Endothelial cell of umbilical vein (primary cell): ENCODE measurements around the gene ARMH4. TPM values are rescaled to one million over a fixed set of nuclear protein-coding genes. Genes with fewer than 3 reads are reported as not detected.

Experiments
- BruUV-seq: library from RNA; stranded (reverse); fragments of 400-500 nt; replicated peaks from 2 replicates; lab custom pipeline; 2021; lab: Mats Ljungman, UMichigan
- CTCF ChIA-PET: fragments of 300-600, 350-600 bp; sonication (Branson Sonifier 250); formaldehyde crosslinking; loops from one replicate; lab custom pipeline; 2021; ENCODE audit warnings: antibody characterized with exemption, inconsistent platforms; lab: Charles Lee
- POLR2A ChIA-PET: fragments of 300-600, 350-600 bp; sonication (Branson Sonifier 250); formaldehyde crosslinking; loops from one replicate; lab custom pipeline; 2021; ENCODE audit warnings: antibody characterized with exemption, inconsistent platforms; lab: Charles Lee
- DNase-seq: peaks from one replicate; pipeline ENCODE4 v3.0.0-alpha.2; 2011; ENCODE audit warnings: low read depth, low spot score
- FAIRE-seq: peaks from 2 replicates; lab custom pipeline; 2011; peaks lifted over from hg19 to GRCh38; lab: Jason Lieb, UNC
- H2AFZ ChIP-seq: 2 replicates; pipeline ENCODE4 v1.6.0; 2012; ENCODE audit warnings: low read depth, low read length, control low read depth, inconsistent platforms
- H3K27ac ChIP-seq: 2 replicates; pipeline ENCODE4 v1.5.1; 2011; ENCODE audit warnings: low read depth, mild to moderate bottlenecking, control low read depth, low read length, moderate library complexity; ENCODE audit not compliant: insufficient read depth
- H3K27me3 ChIP-seq, 2 experiments: 2 replicates each; pipeline versions ENCODE4 v1.6.0 to v1.6.1; 2011; ENCODE audit warnings: low read length in 2 of 2, mixed read lengths in 1 of 2; ENCODE audit not compliant: control insufficient read depth in 2 of 2, insufficient read depth in 2 of 2
- H3K36me3 ChIP-seq, 2 experiments: 2 replicates in 1 of 2; 3 replicates in 1 of 2; pipeline ENCODE4 v1.5.1; 2011; ENCODE audit warnings: low read length in 2 of 2, mild to moderate bottlenecking in 1 of 2, moderate library complexity in 1 of 2; ENCODE audit not compliant: control insufficient read depth in 2 of 2, insufficient read depth in 2 of 2; ENCODE audit errors: extremely low read depth in 1 of 2
- H3K4me1 ChIP-seq: 3 replicates; pipeline ENCODE4 v1.5.1; 2011; ENCODE audit warnings: mild to moderate bottlenecking, low read length; ENCODE audit not compliant: control insufficient read depth, insufficient read depth; ENCODE audit errors: extremely low read depth
- H3K4me2 ChIP-seq: 2 replicates; pipeline ENCODE4 v1.6.1; 2011; ENCODE audit warnings: low read length, control low read depth, mixed read lengths; ENCODE audit not compliant: insufficient read depth
- H3K4me3 ChIP-seq, 3 experiments: fragments of 200-600 bp in 1 of 3; sonication (generic), shearing (Covaris generic) in 1 of 3; replicated peaks in 1 of 3; 2 replicates each; pipeline ENCODE4 v1.5.1; 2011 to 2016; ENCODE audit warnings: control low read depth in 3 of 3, low read length in 3 of 3, mild to moderate bottlenecking in 2 of 3, inconsistent platforms in 1 of 3, low read depth in 1 of 3, moderate library complexity in 1 of 3; ENCODE audit not compliant: insufficient read depth in 1 of 3
- H3K79me2 ChIP-seq: 2 replicates; pipeline ENCODE4 v1.6.0; 2012; ENCODE audit warnings: low read length, inconsistent platforms; ENCODE audit not compliant: control insufficient read depth, insufficient read depth
- H3K9ac ChIP-seq: replicated peaks from 2 replicates; pipeline ENCODE3; 2011; ENCODE audit warnings: low read length, control low read depth; ENCODE audit not compliant: insufficient read depth; ENCODE audit errors: extremely low read depth
- H3K9me1 ChIP-seq: replicated peaks from 3 replicates; pipeline ENCODE4 v1.6.0; 2011; ENCODE audit warnings: mild to moderate bottlenecking, low read length; ENCODE audit not compliant: control insufficient read depth, insufficient read depth; ENCODE audit errors: extremely low read depth
- H3K9me3 ChIP-seq: replicated peaks from 2 replicates; pipeline ENCODE4 v1.5.1; 2012; ENCODE audit warnings: low read length, inconsistent platforms; ENCODE audit not compliant: control insufficient read depth, insufficient read depth
- H4K20me1 ChIP-seq: replicated peaks from 2 replicates; pipeline ENCODE3; 2011; ENCODE audit warnings: mild to moderate bottlenecking, low read length; ENCODE audit not compliant: control insufficient read depth, insufficient read depth; ENCODE audit errors: extremely low read depth
- EZH2 ChIP-seq: IDR thresholded peaks from 2 replicates; pipeline ENCODE4 v1.6.1; 2012; ENCODE audit warnings: borderline replicate concordance, low read depth, mild to moderate bottlenecking, moderate library complexity, low read length, inconsistent platforms; ENCODE audit not compliant: severe bottlenecking
- FOS ChIP-seq: IDR thresholded peaks from 2 replicates; pipeline ENCODE4 v1.6.1; 2011; ENCODE audit warnings: mild to moderate bottlenecking, low read length, moderate library complexity, borderline replicate concordance; ENCODE audit not compliant: insufficient read depth
- GATA2 ChIP-seq: IDR thresholded peaks from 2 replicates; pipeline ENCODE4 v1.7.0; 2011; ENCODE audit warnings: low read depth, mild to moderate bottlenecking, moderate library complexity, mixed read lengths, low read length; ENCODE audit not compliant: insufficient read length, insufficient read depth
- JUN ChIP-seq: IDR thresholded peaks from 2 replicates; pipeline ENCODE4 v1.6.1; 2011; ENCODE audit warnings: borderline replicate concordance, low read depth; ENCODE audit not compliant: insufficient read length, insufficient read depth
- MYC ChIP-seq: IDR thresholded peaks from one replicate; pipeline ENCODE4 v1.6.1; 2011; ENCODE audit warnings: mild to moderate bottlenecking, low read depth, low read length
- POLR2A ChIP-seq: IDR thresholded peaks from 2 replicates; pipeline ENCODE4 v1.6.1; 2012; ENCODE audit warnings: low read depth, mild to moderate bottlenecking, control low read depth, low read length
- POLR2AphosphoS5 ChIP-seq: IDR thresholded peaks from 2 replicates; pipeline ENCODE4 v1.6.1; 2012; ENCODE audit warnings: low read depth, mild to moderate bottlenecking, control low read depth, low read length, moderate library complexity; ENCODE audit not compliant: insufficient read depth
- dilution Hi-C: fragments of 300-500 bp; cut with MboI; formaldehyde crosslinking; loops from one replicate; pipeline ENCODE4 v1.15.0; 2019; ENCODE audit warnings: low sequenced_read_pairs; ENCODE audit not compliant: extremely low pct_ligation_motif_present
- intact Hi-C: fragments of 100-400 bp; cut with micrococcal nuclease; formaldehyde crosslinking; loops from one replicate; pipeline ENCODE4 v1.10.0; 2022
- polyA plus RNA-seq, 4 experiments: library from polyadenylated mRNA; depleted of rRNA in 3 of 4; stranded (reverse) in 3 of 4; unstranded in 1 of 4; fragments of >200 nt; gene quantifications; 2 replicates each; pipeline versions ENCODE4 v1.2.1 to v1.2.3, GENCODE V29; 2011 to 2012; ENCODE audit warnings: missing spikeins in 1 of 4
- total RNA-seq: library from RNA; stranded (reverse); gene quantifications from 2 replicates; pipeline ENCODE4 v1.2.3, GENCODE V29; 2021
- TF ChIP-seq, protein P1 (sequence below): IDR thresholded peaks from 2 replicates; pipeline ENCODE4 v1.6.1; 2011; ENCODE audit not compliant: insufficient read depth, insufficient read length
- TF ChIP-seq, protein P2 (sequence below), 2 donors: IDR thresholded peaks; 1 replicate in 1 of 2; 2 replicates in 1 of 2; pipeline ENCODE4 v1.5.1; 2011; ENCODE audit warnings: low read length in 2 of 2, mild to moderate bottlenecking in 2 of 2, moderate library complexity in 2 of 2, control low read depth in 1 of 2, inconsistent platforms in 1 of 2, low read depth in 1 of 2; ENCODE audit not compliant: insufficient read depth in 1 of 2; ENCODE audit errors: extremely low read depth in 1 of 2

The ARMH4 gene
- total and polyA plus RNA-seq, 2 donors (not counting 3 experiments of a cell fraction or from before 2014, with no cell fraction given) = 1.1 to 3.0 TPM

DNA sequence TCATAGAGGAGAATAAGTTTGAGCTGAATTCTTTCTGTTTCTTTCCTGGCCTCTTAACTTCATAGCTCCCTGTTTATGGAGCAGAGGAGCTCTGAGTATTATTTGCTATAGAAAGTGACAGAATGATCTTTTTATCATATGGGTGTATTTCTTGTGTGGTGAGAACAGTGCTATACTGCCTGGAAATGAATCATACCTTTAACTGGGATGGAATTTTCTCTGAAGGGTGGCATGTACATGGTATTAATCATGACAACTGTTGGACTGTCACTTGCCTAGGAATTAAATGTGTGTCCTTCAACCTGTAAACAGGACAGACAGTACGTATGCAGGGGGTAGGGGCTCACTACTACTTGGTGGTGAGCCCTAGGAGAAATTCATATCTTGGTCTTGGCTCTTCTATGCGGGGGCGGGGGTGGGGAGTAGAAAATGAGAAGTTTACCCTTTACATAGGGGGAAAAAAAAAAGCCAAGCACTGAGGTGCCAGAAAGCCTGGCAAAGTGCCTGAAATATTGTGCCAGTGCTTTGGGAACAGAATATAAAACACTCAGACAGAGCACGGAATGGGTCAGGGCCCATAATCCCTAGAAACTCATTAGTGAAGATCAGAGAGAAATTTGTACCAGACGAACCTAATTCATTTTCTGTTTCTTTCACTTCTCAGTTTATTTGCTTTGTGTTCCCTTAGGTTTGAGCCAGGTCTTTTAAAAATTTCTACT is 33.8 kb downstream of the ARMH4 start:
- peaks cover 0 to 4% of the 10 kb centered on the region in 2 experiments for H3K27me3 ChIP-seq
- no peak overlapping the region for H3K4me3 ChIP-seq
- H4K20me1 ChIP-seq = no peaks in the 10 kb centered on the region
- TF ChIP-seq GATA2 (no peak), JUN (no peak), MYC (no peak), EZH2 (no peak), POLR2A (no peak), POLR2AphosphoS5 (no peak), FOS (no peak)
- TF ChIP-seq, protein P1, sequence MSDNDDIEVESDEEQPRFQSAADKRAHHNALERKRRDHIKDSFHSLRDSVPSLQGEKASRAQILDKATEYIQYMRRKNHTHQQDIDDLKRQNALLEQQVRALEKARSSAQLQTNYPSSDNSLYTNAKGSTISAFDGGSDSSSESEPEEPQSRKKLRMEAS = no peak
- TF ChIP-seq, protein P2, sequence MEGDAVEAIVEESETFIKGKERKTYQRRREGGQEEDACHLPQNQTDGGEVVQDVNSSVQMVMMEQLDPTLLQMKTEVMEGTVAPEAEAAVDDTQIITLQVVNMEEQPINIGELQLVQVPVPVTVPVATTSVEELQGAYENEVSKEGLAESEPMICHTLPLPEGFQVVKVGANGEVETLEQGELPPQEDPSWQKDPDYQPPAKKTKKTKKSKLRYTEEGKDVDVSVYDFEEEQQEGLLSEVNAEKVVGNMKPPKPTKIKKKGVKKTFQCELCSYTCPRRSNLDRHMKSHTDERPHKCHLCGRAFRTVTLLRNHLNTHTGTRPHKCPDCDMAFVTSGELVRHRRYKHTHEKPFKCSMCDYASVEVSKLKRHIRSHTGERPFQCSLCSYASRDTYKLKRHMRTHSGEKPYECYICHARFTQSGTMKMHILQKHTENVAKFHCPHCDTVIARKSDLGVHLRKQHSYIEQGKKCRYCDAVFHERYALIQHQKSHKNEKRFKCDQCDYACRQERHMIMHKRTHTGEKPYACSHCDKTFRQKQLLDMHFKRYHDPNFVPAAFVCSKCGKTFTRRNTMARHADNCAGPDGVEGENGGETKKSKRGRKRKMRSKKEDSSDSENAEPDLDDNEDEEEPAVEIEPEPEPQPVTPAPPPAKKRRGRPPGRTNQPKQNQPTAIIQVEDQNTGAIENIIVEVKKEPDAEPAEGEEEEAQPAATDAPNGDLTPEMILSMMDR (IDR thresholded peaks at IDR 0.05; ENCODE audit: extremely low read depth in 1 of 2, insufficient read depth in 1 of 2, low read depth in 1 of 2, low read length in 2 of 2) = no peak
- dilution Hi-C loops = no loop called here
- DNase-seq (no peak), FAIRE-seq (no peak)
- no peaks in the 10 kb centered on the region for H3K79me2 ChIP-seq
- intact Hi-C loops = no loop called here
- H2AFZ ChIP-seq = no peak overlapping the region
- no peaks in the 10 kb centered on the region for H3K9me1 ChIP-seq
- no peak overlapping the region for H3K4me2 ChIP-seq
- BruUV-seq = no TSS peak
- H3K36me3 ChIP-seq = no peaks in the 10 kb centered on the region
- no peak overlapping the region for H3K9ac ChIP-seq
- H3K27ac ChIP-seq = no peak overlapping the region
- ChIA-PET POLR2A (no interaction called here), CTCF (interaction anchor here (1.2 to 2.4 kb wide), 2 partner anchors 9 to 78 kb away, joined by 3 to 9 read pairs; no protein-coding TSS in a partner anchor)
- H3K4me1 ChIP-seq = no peaks in the 10 kb centered on the region
- no peaks in the 10 kb centered on the region for H3K9me3 ChIP-seq
